ENCODE results near the gene MYO10.

- no peak for TF ChIP-seq CTCF (IDR thresholded peaks at IDR 0.05)
- no peak for TF ChIP-seq EP300 (IDR thresholded peaks at IDR 0.05)
These were observed 70.9 kb downstream of the MYO10 start for GRCh38 chr5:16865151-16865550.

Measured in tibial nerve (tissue), 4 donors.